ENCODE data around the gene MAMDC2. TPM values are rescaled to one million over a fixed set of nuclear protein-coding genes. Genes with fewer than 3 reads are reported as not detected.

The MAMDC2 gene
- total and polyA plus RNA-seq, 2 of the 4 experiments (the other 2 are of a cell fraction), result 5.0 to 5.2 TPM

DNA sequence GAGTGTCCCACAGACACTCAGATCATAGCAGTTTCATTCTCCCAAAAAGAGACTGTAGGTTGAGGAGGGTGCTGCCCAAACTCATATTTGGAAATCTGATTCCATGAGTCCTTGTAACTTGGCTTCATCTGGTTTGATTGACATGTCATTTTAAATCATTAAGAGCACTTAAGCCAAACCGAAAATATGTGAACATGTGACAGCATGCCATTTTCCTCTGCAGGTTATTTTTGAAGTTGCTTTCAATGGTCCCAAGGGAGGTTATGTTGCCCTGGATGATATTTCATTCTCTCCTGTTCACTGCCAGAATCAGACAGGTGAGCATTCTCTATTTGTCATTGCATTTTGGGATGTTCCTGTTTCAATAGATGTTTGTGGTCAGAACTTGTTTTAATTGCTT lies 87.6 kb downstream of the MAMDC2 start:
- no peaks in the 10 kb centered on the region for H4K20me1 ChIP-seq (ENCODE audit: insufficient read depth, low read length)
- no peak for DNase-seq

More for the DNA sequence above, 87.6 kb downstream of the MAMDC2 start:
- in situ Hi-C loops (cut with MboI; ENCODE audit: low sequenced_read_pairs) (no loop called here), dilution Hi-C loops (cut with HindIII; ENCODE audit: low sequenced_read_pairs, unreplicated experiment) (no loop called here), intact Hi-C loops (cut with micrococcal nuclease) (no loop called here)
- H3K4me1 ChIP-seq (ENCODE audit: control insufficient read depth, insufficient read depth, low read length), result peaks cover 4% of the 10 kb centered on the region; the same call in 1 of the 2 replicates
- H3K9me3 ChIP-seq (ENCODE audit: control insufficient read depth, insufficient read depth, low read length), result no peaks in the 10 kb centered on the region
- no peak overlapping the region for H3K18ac ChIP-seq (ENCODE audit: low read depth, low read length)
- no peak overlapping the region for H3K4me2 ChIP-seq (ENCODE audit: low read depth, low read length)
- no peak overlapping the region for H3K4ac ChIP-seq (ENCODE audit: low read depth, low read length)
- no peak overlapping the region for H2AK5ac ChIP-seq (ENCODE audit: low read depth, low read length)
- no peak overlapping the region for H2BK15ac ChIP-seq (ENCODE audit: low read depth, low read length)
- H2AFZ ChIP-seq (replicated peaks; ENCODE audit: low read length, poor library complexity), result no peak overlapping the region
- H3K23ac ChIP-seq (ENCODE audit: low read depth, low read length), result no peak overlapping the region
- ChIA-PET POLR2A (ENCODE audit: unreplicated experiment) (no interaction called here), CTCF (no interaction called here)
- BruUV-seq (replicated peaks), result no TSS peak
- peaks cover under 1% of the 10 kb centered on the region; the same call in 1 of the 2 replicates for H3K9me1 ChIP-seq (ENCODE audit: insufficient read depth, low read length)
- no CpG with 5 or more reads among the region's 1 CpG for WGBS, 2 experiments (ENCODE audit: extremely low coverage in 2 of 2, insufficient read length in 1 of 2)
- no peak overlapping the region for H3K4me3 ChIP-seq (ENCODE audit: insufficient read depth, low read depth, low read length)
- H3K9ac ChIP-seq (ENCODE audit: low read depth, low read length), result no peak overlapping the region
- ATAC-seq (ENCODE audit: low read depth), result no peak
- H3K14ac ChIP-seq (replicated peaks; ENCODE audit: low read depth, low read length), result no peak overlapping the region
- H4K8ac ChIP-seq (ENCODE audit: low read depth in 2 of 2, low read length in 2 of 2), result no peak overlapping the region
- H2BK120ac ChIP-seq (ENCODE audit: low read depth, low read length), result no peak overlapping the region
- no peak overlapping the region for H2BK20ac ChIP-seq (ENCODE audit: low read depth, low read length)
- H3K56ac ChIP-seq (ENCODE audit: extremely low read depth, insufficient read depth, low read length), result no peak overlapping the region
- no peak overlapping the region for H4K91ac ChIP-seq (ENCODE audit: insufficient read depth, low read depth, low read length)
- H3K27ac ChIP-seq (ENCODE audit: insufficient read depth, low read length), result no peak overlapping the region
- H4K5ac ChIP-seq (ENCODE audit: low read depth, low read length), result no peak overlapping the region
- TF ChIP-seq RCOR1 (IDR thresholded peaks at IDR 0.05; ENCODE audit: insufficient replicate concordance, low read length) (no peak), RAD21 (IDR thresholded peaks at IDR 0.05; ENCODE audit: low read length) (no peak), MAFK (IDR thresholded peaks at IDR 0.05; ENCODE audit: low read depth, low read length) (no peak), NFE2L2 (IDR thresholded peaks at IDR 0.05; ENCODE audit: low read depth, low read length) (no peak), MXI1 (IDR thresholded peaks at IDR 0.05; ENCODE audit: borderline replicate concordance, low read depth, low read length) (no peak), FOS (IDR thresholded peaks at IDR 0.05; ENCODE audit: low read depth, low read length) (no peak), POLR2A (IDR thresholded peaks at IDR 0.05; ENCODE audit: low read depth, low read length) (no peak), BHLHE40 (IDR thresholded peaks at IDR 0.05; ENCODE audit: low read depth, low read length) (no peak), CEBPB (IDR thresholded peaks at IDR 0.05; ENCODE audit: low read depth, low read length) (no peak), MAZ (IDR thresholded peaks at IDR 0.05; ENCODE audit: borderline replicate concordance, low read depth, low read length) (no peak), SMC3 (IDR thresholded peaks at IDR 0.05; ENCODE audit: low read depth, low read length) (no peak), RFX5 (IDR thresholded peaks at IDR 0.05; ENCODE audit: low read depth, low read length) (no peak), CHD1 (IDR thresholded peaks at IDR 0.05; ENCODE audit: low read depth, low read length) (no peak)
- TF ChIP-seq, protein P1, sequence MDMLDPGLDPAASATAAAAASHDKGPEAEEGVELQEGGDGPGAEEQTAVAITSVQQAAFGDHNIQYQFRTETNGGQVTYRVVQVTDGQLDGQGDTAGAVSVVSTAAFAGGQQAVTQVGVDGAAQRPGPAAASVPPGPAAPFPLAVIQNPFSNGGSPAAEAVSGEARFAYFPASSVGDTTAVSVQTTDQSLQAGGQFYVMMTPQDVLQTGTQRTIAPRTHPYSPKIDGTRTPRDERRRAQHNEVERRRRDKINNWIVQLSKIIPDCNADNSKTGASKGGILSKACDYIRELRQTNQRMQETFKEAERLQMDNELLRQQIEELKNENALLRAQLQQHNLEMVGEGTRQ (IDR thresholded peaks at IDR 0.05; ENCODE audit: low read depth, low read length), result no peak
- TF ChIP-seq, protein P2, sequence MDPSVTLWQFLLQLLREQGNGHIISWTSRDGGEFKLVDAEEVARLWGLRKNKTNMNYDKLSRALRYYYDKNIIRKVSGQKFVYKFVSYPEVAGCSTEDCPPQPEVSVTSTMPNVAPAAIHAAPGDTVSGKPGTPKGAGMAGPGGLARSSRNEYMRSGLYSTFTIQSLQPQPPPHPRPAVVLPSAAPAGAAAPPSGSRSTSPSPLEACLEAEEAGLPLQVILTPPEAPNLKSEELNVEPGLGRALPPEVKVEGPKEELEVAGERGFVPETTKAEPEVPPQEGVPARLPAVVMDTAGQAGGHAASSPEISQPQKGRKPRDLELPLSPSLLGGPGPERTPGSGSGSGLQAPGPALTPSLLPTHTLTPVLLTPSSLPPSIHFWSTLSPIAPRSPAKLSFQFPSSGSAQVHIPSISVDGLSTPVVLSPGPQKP (IDR thresholded peaks at IDR 0.05; ENCODE audit: borderline replicate concordance, low read depth, low read length), result no peak
- H3K36me3 ChIP-seq (ENCODE audit: control insufficient read depth, insufficient read depth, low read length), result no peaks in the 10 kb centered on the region
- no peaks in the 10 kb centered on the region for H3K79me1 ChIP-seq (ENCODE audit: low read depth in 1 of 2, low read length in 2 of 2)
- no peak overlapping the region for H2AK9ac ChIP-seq (replicated peaks; ENCODE audit: low read depth, low read length, poor library complexity)
- no peaks in the 10 kb centered on the region for H3K27me3 ChIP-seq (ENCODE audit: control insufficient read depth, insufficient read depth, low read length)
- H2BK5ac ChIP-seq (ENCODE audit: low read depth, low read length, poor library complexity, severe bottlenecking), result no peak overlapping the region

Measured in IMR-90 (cell line).